ENCODE measurements around the gene DNAJC12. TPM values are rescaled to one million over a fixed set of nuclear protein-coding genes. Genes with fewer than 3 reads are reported as not detected.

Gene DNAJC12
- total RNA-seq, 2 experiments from 2014 or later, result 29.1 to 32.5 TPM

GRCh38 chr10:67790534-67791408 lies 47.2 kb downstream of the DNAJC12 start:
- H3K36me3 Mint-ChIP-seq (ENCODE audit: low read depth), result no peaks in the 10 kb centered on the region
- intact Hi-C loops (cut with micrococcal nuclease), result no loop called here
- H3K27me3 Mint-ChIP-seq, result no peaks in the 10 kb centered on the region
- no peak overlapping the region for H3K4me3 Mint-ChIP-seq
- POLR2A ChIA-PET, result interaction anchor here (1.0 to 1.6 kb wide), 2 partner anchors 11 to 26 kb away, joined by 3 to 4 read pairs; no protein-coding TSS in a partner anchor
- H3K4me1 Mint-ChIP-seq (ENCODE audit: low read depth), result peaks cover 31% of the 10 kb centered on the region
- DNase-seq (peak; percentile 68), ATAC-seq (peak; percentile 77)
- no peaks in the 10 kb centered on the region for H3K9me3 Mint-ChIP-seq
- CTCF ChIA-PET, result interaction anchor here (0.6 to 4.6 kb wide), 9 partner anchors 11 to 512 kb away, joined by 3 to 69 read pairs (median 3); no protein-coding TSS in a partner anchor
- TF ChIP-seq CTCF (IDR thresholded peaks at IDR 0.05), result no peak
- H3K27ac Mint-ChIP-seq, result peak overlapping the region; percentile 95

GRCh38 chr10:67789769-67790168 lies 48.2 kb downstream of the DNAJC12 start:
- intact Hi-C loops (cut with micrococcal nuclease), result loop anchor here (5.0 kb wide), 2 partner anchors 63 to 368 kb away; no protein-coding TSS in a partner anchor
- TF ChIP-seq CTCF (IDR thresholded peaks at IDR 0.05), result no peak
- no peak for DNase-seq
- CTCF ChIA-PET, result interaction anchor here (1.0 to 4.6 kb wide), 9 partner anchors 11 to 512 kb away, joined by 3 to 69 read pairs (median 6); partner anchors contain the start of gene DNAJC12
- peaks cover 37% of the 10 kb centered on the region for H3K4me1 Mint-ChIP-seq (ENCODE audit: low read depth)
- H3K9me3 Mint-ChIP-seq, result no peaks in the 10 kb centered on the region
- H3K36me3 Mint-ChIP-seq (ENCODE audit: low read depth), result no peaks in the 10 kb centered on the region
- H3K4me3 Mint-ChIP-seq, result no peak overlapping the region
- H3K27ac Mint-ChIP-seq, result peak overlapping the region; percentile 79
- POLR2A ChIA-PET, result interaction anchor here (1.0 to 1.6 kb wide), 4 partner anchors 12 to 96 kb away, joined by 3 to 6 read pairs (median 4); no protein-coding TSS in a partner anchor
- no peak for ATAC-seq
- no peaks in the 10 kb centered on the region for H3K27me3 Mint-ChIP-seq

- no peaks in the 10 kb centered on the region for H3K9me3 Mint-ChIP-seq
- H3K36me3 Mint-ChIP-seq (ENCODE audit: low read depth), result no peaks in the 10 kb centered on the region
- no peaks in the 10 kb centered on the region for H3K27me3 Mint-ChIP-seq
- ChIA-PET POLR2A (interaction anchor here (0.5 to 1.4 kb wide), 8 partner anchors 20 to 663 kb away, joined by 3 to 6 read pairs (median 4); no protein-coding TSS in a partner anchor), CTCF (interaction anchor here (0.5 to 4.6 kb wide), 60 partner anchors 9 to 515 kb away, joined by 3 to 69 read pairs (median 5); partner anchors contain the start of genes DNAJC12 and SIRT1)
- peak; percentile 92 for DNase-seq
- no peak overlapping the region for H3K4me3 Mint-ChIP-seq
- peaks cover 48% of the 10 kb centered on the region for H3K4me1 Mint-ChIP-seq (ENCODE audit: low read depth)
- intact Hi-C loops (cut with micrococcal nuclease), result loop anchor here (5.0 kb wide), 2 partner anchors 64 to 369 kb away; no protein-coding TSS in a partner anchor
- TF ChIP-seq CTCF (IDR thresholded peaks at IDR 0.05), result peak; percentile 83
- peak; percentile 71 for ATAC-seq
- peak overlapping the region; percentile 26 for H3K27ac Mint-ChIP-seq
Observed at GRCh38 chr10:67788028-67788886, 49.7 kb downstream of the DNAJC12 start.

GRCh38 chr10:67785098-67785497 lies 52.9 kb downstream of the DNAJC12 start:
- peak; percentile 60 for ATAC-seq
- Mint-ChIP-seq H3K27me3 (no peaks in the 10 kb centered on the region), H3K36me3 (ENCODE audit: low read depth) (no peaks in the 10 kb centered on the region), H3K4me1 (ENCODE audit: low read depth) (peaks cover 38% of the 10 kb centered on the region), H3K27ac (peak overlapping the region; percentile 45), H3K4me3 (no peak overlapping the region), H3K9me3 (no peaks in the 10 kb centered on the region)
- CTCF ChIA-PET, result interaction anchor here (1.2 to 3.5 kb wide), 3 partner anchors 70 to 119 kb away, joined by 4 to 18 read pairs (median 9); partner anchors contain the start of gene CTNNA3
- DNase-seq, result peak; percentile 77
- intact Hi-C loops (cut with micrococcal nuclease), result loop anchor here (5.0 kb wide), 2 partner anchors 67 to 372 kb away; no protein-coding TSS in a partner anchor
- no peak for TF ChIP-seq CTCF (IDR thresholded peaks at IDR 0.05)
- POLR2A ChIA-PET, result interaction anchor here (0.5 kb wide), 1 partner anchor 44 kb away, joined by 3 read pairs; no protein-coding TSS in a partner anchor
